Suppressor macrophage (primary cell): ENCODE data around the gene SRSF3.
A peak's percentile ranks its signal among the peaks of the same experiment; 100 is the strongest.
"Not testable (repeated sequence)": the region's sequence is repeated elsewhere in the genome, so short reads cannot be mapped to it uniquely, and the experiment has no call there.

Experiments used
- DNase-seq, 4 experiments: peaks; one replicate each; pipeline ENCODE4 v3.0.0-alpha.2; 2020 to 2022
- total RNA-seq, 17 experiments: gene quantifications; one replicate each; lab custom pipeline; 2026; ENCODE audit warnings: mixed read lengths in 6 of 17, inconsistent platforms in 3 of 17; lab: John Stamatoyannopoulos, UW

SRSF3 gene
- 90.5 to 263 (median 189) reads per million in 17 experiments for total RNA-seq

- DNase-seq, result peak; percentile 98 to 99 (median 98)
These were observed at the start of gene SRSF3 for GRCh38 chr6:36594029-36594815. Gene SRSF3 (plus strand): TSS chr6:36594362. CDS start chr6:36596763, 2,401 bp downstream.

GRCh38 chr6:36545767-36546307, 48.3 kb upstream of the SRSF3 start:
- no peak for DNase-seq

GRCh38 chr6:36546308-36546919, 47.7 kb upstream of the SRSF3 start:
- DNase-seq, result peak in 3 of 4 experiments; percentile 16 to 38 (median 36)

GRCh38 chr6:36546920-36547645, 47.1 kb upstream of the SRSF3 start, which contains the start of gene STK38:
Gene STK38 (minus strand): TSS chr6:36547479. CDS start chr6:36540202, 7,277 bp downstream.
- peak; percentile 92 to 97 (median 95) for DNase-seq

- DNase-seq, result no peak
These were observed 46.3 kb upstream of the SRSF3 start for GRCh38 chr6:36547646-36548400.

GRCh38 chr6:36548401-36548743, 45.8 kb upstream of the SRSF3 start:
- DNase-seq, result no peak

- no peak for DNase-seq
These were observed 43.6 kb upstream of the SRSF3 start for GRCh38 chr6:36550473-36551000.

- no peak for DNase-seq
These were observed 38.4 kb upstream of the SRSF3 start for GRCh38 chr6:36555750-36556252.

- peak in 1 of 4 experiments; percentile 20 for DNase-seq
These were observed 37.9 kb upstream of the SRSF3 start for GRCh38 chr6:36556281-36556680.

GRCh38 chr6:36559011-36559793, 35.0 kb upstream of the SRSF3 start:
- DNase-seq, result peak in 2 of 4 experiments; percentile 36 to 47

GRCh38 chr6:36560822-36561221, 33.3 kb upstream of the SRSF3 start:
- no peak for DNase-seq

GRCh38 chr6:36563237-36563927, 30.8 kb upstream of the SRSF3 start:
- DNase-seq, result no peak

- no peak for DNase-seq
These were observed 30.3 kb upstream of the SRSF3 start for GRCh38 chr6:36563928-36564284.

- DNase-seq, result peak in 1 of 4 experiments; percentile 31
These were observed 27.7 kb upstream of the SRSF3 start for GRCh38 chr6:36566418-36566905.

GRCh38 chr6:36570264-36570663, 23.9 kb upstream of the SRSF3 start:
- DNase-seq, result no peak

- no peak for DNase-seq
These were observed 22.8 kb upstream of the SRSF3 start for GRCh38 chr6:36571122-36572043.

- not testable (repeated sequence) for DNase-seq
These were observed 21.5 kb upstream of the SRSF3 start for GRCh38 chr6:36572353-36573311.

- no peak for DNase-seq
These were observed 19.5 kb upstream of the SRSF3 start for GRCh38 chr6:36574679-36575078.
